GM04504 (cell line): Measurements from ENCODE around the gene MIPEP.
A peak's percentile ranks its signal among the peaks of the same experiment; 100 is the strongest.

Experiments
- DNase-seq: peaks from one replicate; pipeline ENCODE4 v3.0.0-alpha.2; 2012; ENCODE audit warnings: low read depth

The MIPEP gene

GRCh38 chr13:23680845-23681669, 208.1 kb downstream of the MIPEP start:
- DNase-seq, result peak; percentile 44
